CD4-positive, alpha-beta T cell (primary cell): ENCODE data around the gene CMSS1. TPM values are rescaled to one million over a fixed set of nuclear protein-coding genes. Genes with fewer than 3 reads are reported as not detected.

Source experiments
- ATAC-seq: fragments of 200-7000 bp; cut with Tn5 transposase; one replicate; pipeline ENCODE4 v1.10.0; 2022; ENCODE audit warnings: mild to moderate bottlenecking; ENCODE audit not compliant: poor library complexity
- CTCF ChIA-PET: fragments of 350-600 bp; sonication (Branson Sonifier 250); formaldehyde crosslinking; loops from one replicate; lab custom pipeline; 2021; ENCODE audit warnings: antibody characterized with exemption, inconsistent platforms; lab: Charles Lee
- POLR2A ChIA-PET: fragments of 350-600 bp; sonication (Branson Sonifier 250); formaldehyde crosslinking; loops from one replicate; lab custom pipeline; 2021; ENCODE audit warnings: antibody characterized with exemption, inconsistent platforms; lab: Charles Lee
- DNase-seq, 14 experiments: peaks; one replicate each; pipeline ENCODE4 v3.0.0-alpha.2; 2013 to 2020; ENCODE audit warnings: mixed read lengths in 2 of 14
- H3K27ac ChIP-seq, 2 donors: one replicate each; pipeline versions ENCODE4 v1.5.1 to v1.7.0; 2013; ENCODE audit warnings: low read length in 2 of 2, low read depth in 1 of 2, mild to moderate bottlenecking in 1 of 2
- H3K27me3 ChIP-seq, 2 experiments: 1 replicate in 1 of 2; 2 replicates in 1 of 2; pipeline versions ENCODE4 v1.6.1 to v1.7.0; 2013; ENCODE audit warnings: low read length in 2 of 2, control low read depth in 1 of 2, mild to moderate bottlenecking in 1 of 2, moderate library complexity in 1 of 2; ENCODE audit not compliant: insufficient read depth in 2 of 2, control insufficient read depth in 1 of 2
- H3K36me3 ChIP-seq: one replicate; pipeline ENCODE4 v1.6.1; 2013; ENCODE audit warnings: low read length, control low read depth; ENCODE audit not compliant: insufficient read depth
- H3K4me1 ChIP-seq: one replicate; pipeline ENCODE4 v1.6.1; 2013; ENCODE audit warnings: low read length, control low read depth; ENCODE audit not compliant: insufficient read depth
- H3K4me3 ChIP-seq: one replicate; pipeline ENCODE4 v1.5.1; 2013; ENCODE audit warnings: mild to moderate bottlenecking, low read length, moderate library complexity
- H3K9me3 ChIP-seq, 2 experiments: 1 replicate in 1 of 2; 2 replicates in 1 of 2; pipeline versions ENCODE4 v1.6.1 to v1.7.0; 2013; ENCODE audit warnings: low read length in 2 of 2, mild to moderate bottlenecking in 2 of 2, control low read depth in 1 of 2, moderate library complexity in 1 of 2; ENCODE audit not compliant: control insufficient read depth in 1 of 2, insufficient read depth in 1 of 2
- H3K27ac Mint-ChIP-seq: one replicate; pipeline ENCODE4 v1.8.0; 2020; ENCODE audit warnings: mixed read lengths
- H3K27me3 Mint-ChIP-seq: one replicate; pipeline ENCODE4 v1.8.0; 2021; ENCODE audit warnings: mixed read lengths
- H3K36me3 Mint-ChIP-seq: one replicate; pipeline ENCODE4 v1.8.0; 2021; ENCODE audit warnings: low read depth, mixed read lengths
- H3K4me1 Mint-ChIP-seq: one replicate; pipeline ENCODE4 v1.8.0; 2021; ENCODE audit warnings: low read depth, mixed read lengths
- H3K4me3 Mint-ChIP-seq: one replicate; pipeline ENCODE4 v1.8.0; 2020; ENCODE audit warnings: mild to moderate bottlenecking, mixed read lengths
- H3K9me3 Mint-ChIP-seq: one replicate; pipeline ENCODE4 v1.8.0; 2020; ENCODE audit warnings: mixed read lengths
- CTCF ChIP-seq: fragments of 200-600 bp; IDR thresholded peaks from one replicate; pipeline ENCODE4 v1.8.0; 2022; ENCODE audit warnings: antibody characterized with exemption, mild to moderate bottlenecking
- intact Hi-C, 2 experiments: fragments of 100-400 bp; cut with DNase I in 1 of 2; cut with micrococcal nuclease in 1 of 2; formaldehyde crosslinking; loops; one replicate each; pipeline versions ENCODE4 v1.15.1 to v1.9.0; 2023 to 2025; cut with DNase I, micrococcal nuclease
- total RNA-seq, 174 experiments: library from RNA in 2 of 174; stranded (reverse) in 2 of 174; gene quantifications; one replicate each; pipeline ENCODE4 v1.2.3 and lab custom pipeline; 2021 to 2026

The CMSS1 gene
- total RNA-seq, 2 experiments from 2014 or later = 12.2 TPM

- Histone ChIP-seq H3K4me1 (no peaks in the 10 kb centered on the region), H3K36me3 (no peaks in the 10 kb centered on the region), H3K4me3 (no peak overlapping the region), H3K9me3 (no peaks in the 10 kb centered on the region), H3K27me3 (no peaks in the 10 kb centered on the region), H3K27ac (no peak overlapping the region)
- H3K27ac Mint-ChIP-seq = no peak overlapping the region
- no peaks in the 10 kb centered on the region for H3K9me3 Mint-ChIP-seq
- no peak for TF ChIP-seq CTCF
- H3K27me3 Mint-ChIP-seq = no peaks in the 10 kb centered on the region
- DNase-seq (no peak), ATAC-seq (no peak)
- CTCF ChIA-PET = interaction anchor here (0.7 to 1.2 kb wide), 2 partner anchors 12 to 774 kb away, joined by 3 read pairs; no protein-coding TSS in a partner anchor
- no peaks in the 10 kb centered on the region for H3K36me3 Mint-ChIP-seq
- intact Hi-C loops = no loop called here
- H3K4me3 Mint-ChIP-seq = no peak overlapping the region
- no peaks in the 10 kb centered on the region for H3K4me1 Mint-ChIP-seq
- POLR2A ChIA-PET = no interaction called here
Observed at GRCh38 chr3:99952306-99952705, 134.6 kb downstream of the CMSS1 start.

GRCh38 chr3:99953596-99953995 is 135.9 kb downstream of the CMSS1 start:
- Mint-ChIP-seq H3K4me3 (no peak overlapping the region), H3K36me3 (no peaks in the 10 kb centered on the region), H3K27me3 (no peaks in the 10 kb centered on the region), H3K9me3 (no peaks in the 10 kb centered on the region), H3K4me1 (peaks cover 4% of the 10 kb centered on the region), H3K27ac (no peak overlapping the region)
- Histone ChIP-seq H3K4me1 (no peaks in the 10 kb centered on the region), H3K27me3 (no peaks in the 10 kb centered on the region), H3K4me3 (no peak overlapping the region), H3K36me3 (no peaks in the 10 kb centered on the region), H3K9me3 (no peaks in the 10 kb centered on the region), H3K27ac (no peak overlapping the region)
- intact Hi-C loops = no loop called here
- POLR2A ChIA-PET = no interaction called here
- ATAC-seq (no peak), DNase-seq (no peak)
- CTCF ChIA-PET = no interaction called here
- TF ChIP-seq CTCF = no peak

- ChIA-PET CTCF (no interaction called here), POLR2A (no interaction called here)
- Histone ChIP-seq H3K9me3 (no peaks in the 10 kb centered on the region), H3K36me3 (no peaks in the 10 kb centered on the region), H3K4me1 (no peaks in the 10 kb centered on the region), H3K27me3 (no peaks in the 10 kb centered on the region), H3K27ac (no peak overlapping the region), H3K4me3 (no peak overlapping the region)
- peaks cover 4% of the 10 kb centered on the region for H3K4me1 Mint-ChIP-seq
- intact Hi-C loops = no loop called here
- DNase-seq = no peak
- no peak for ATAC-seq
- no peak for TF ChIP-seq CTCF
- H3K27ac Mint-ChIP-seq = no peak overlapping the region
- no peaks in the 10 kb centered on the region for H3K36me3 Mint-ChIP-seq
- H3K9me3 Mint-ChIP-seq = no peaks in the 10 kb centered on the region
- H3K4me3 Mint-ChIP-seq = no peak overlapping the region
- no peaks in the 10 kb centered on the region for H3K27me3 Mint-ChIP-seq
Observed at GRCh38 chr3:99954914-99955644, 137.4 kb downstream of the CMSS1 start.
